Bronchial epithelial cell (primary cell): ENCODE results near the gene SLC41A3. TPM values are rescaled to one million over a fixed set of nuclear protein-coding genes. Genes with fewer than 3 reads are reported as not detected.
A peak's percentile ranks its signal among the peaks of the same experiment; 100 is the strongest.
"Not testable (repeated sequence)": the region's sequence is repeated elsewhere in the genome, so short reads cannot be mapped to it uniquely, and the experiment has no call there.

Experiments
- DNase-seq: peaks from one replicate; pipeline ENCODE4 v3.0.0-alpha.2; 2010; ENCODE audit warnings: low read depth
- FAIRE-seq: peaks from 2 replicates; lab custom pipeline; 2011; peaks lifted over from hg19 to GRCh38; lab: Jason Lieb, UNC
- H3K27me3 ChIP-seq: 2 replicates; pipeline ENCODE4 v1.5.1; 2011; ENCODE audit warnings: low read length; ENCODE audit not compliant: control insufficient read depth, insufficient read depth
- H3K36me3 ChIP-seq: 2 replicates; pipeline ENCODE4 v1.5.1; 2011; ENCODE audit warnings: low read length; ENCODE audit not compliant: control insufficient read depth, insufficient read depth
- H3K4me3 ChIP-seq: 2 replicates; pipeline ENCODE4 v1.5.1; 2011; ENCODE audit warnings: mild to moderate bottlenecking, low read depth, low read length, control low read depth
- CTCF ChIP-seq: IDR thresholded peaks from 2 replicates; pipeline ENCODE4 v1.5.1; 2011; ENCODE audit warnings: mild to moderate bottlenecking, moderate library complexity, low read length, control low read depth, inconsistent platforms; ENCODE audit not compliant: insufficient read depth, severe bottlenecking
- total RNA-seq: library from RNA; depleted of rRNA; stranded (reverse); fragments of >200 nt; gene quantifications from 2 replicates; pipeline ENCODE4 v1.2.1, GENCODE V29; 2014

The SLC41A3 gene
- total RNA-seq, 1 donor from 2014 or later = 61.6 TPM

GRCh38 chr3:126051234-126051633, 32.7 kb downstream of the SLC41A3 start:
- H3K27me3 ChIP-seq = no peaks in the 10 kb centered on the region
- TF ChIP-seq CTCF = no peak
- FAIRE-seq (no peak), DNase-seq (no peak)
- no peaks in the 10 kb centered on the region for H3K36me3 ChIP-seq
- H3K4me3 ChIP-seq = no peak overlapping the region

GRCh38 chr3:126050626-126051025, 33.3 kb downstream of the SLC41A3 start:
- DNase-seq (no peak), FAIRE-seq (no peak)
- Histone ChIP-seq H3K27me3 (no peaks in the 10 kb centered on the region), H3K4me3 (no peak overlapping the region), H3K36me3 (no peaks in the 10 kb centered on the region)
- TF ChIP-seq CTCF = no peak

- DNase-seq (no peak), FAIRE-seq (no peak)
- no peak for TF ChIP-seq CTCF
Measured at GRCh38 chr3:126050050-126050392, 33.9 kb downstream of the SLC41A3 start.

GRCh38 chr3:126049289-126050049, 34.5 kb downstream of the SLC41A3 start:
- peak; percentile 66 for FAIRE-seq
- H3K4me3 ChIP-seq = no peak overlapping the region
- H3K36me3 ChIP-seq = no peaks in the 10 kb centered on the region
- no peak for DNase-seq
- no peak for TF ChIP-seq CTCF
- no peaks in the 10 kb centered on the region for H3K27me3 ChIP-seq

More at GRCh38 chr3:126050050-126050392, 33.9 kb downstream of the SLC41A3 start:
- no peaks in the 10 kb centered on the region for H3K36me3 ChIP-seq
- no peak overlapping the region for H3K4me3 ChIP-seq
- H3K27me3 ChIP-seq = no peaks in the 10 kb centered on the region

GRCh38 chr3:126040386-126040785, 43.5 kb downstream of the SLC41A3 start:
- DNase-seq = no peak
- Histone ChIP-seq H3K27me3 (no peaks in the 10 kb centered on the region), H3K4me3 (no peak overlapping the region), H3K36me3 (no peaks in the 10 kb centered on the region)
- no peak for TF ChIP-seq CTCF
- no peak for FAIRE-seq

- TF ChIP-seq CTCF = no peak
- Histone ChIP-seq H3K36me3 (no peaks in the 10 kb centered on the region), H3K4me3 (no peak overlapping the region), H3K27me3 (no peaks in the 10 kb centered on the region)
- no peak for DNase-seq
- FAIRE-seq = no peak
Measured at GRCh38 chr3:126039870-126040269, 44.1 kb downstream of the SLC41A3 start.

GRCh38 chr3:126038791-126039190, 45.1 kb downstream of the SLC41A3 start:
- DNase-seq, H3K4me3 ChIP-seq, H3K36me3 ChIP-seq, H3K27me3 ChIP-seq, FAIRE-seq: not testable (repeated sequence)
